Measurements from ENCODE around the gene SH2D3A. TPM values are rescaled to one million over a fixed set of nuclear protein-coding genes. Genes with fewer than 3 reads are reported as not detected.

Gene SH2D3A
- total and polyA plus RNA-seq, 11 donors = 0.08 to 0.56 (median 0.25) TPM; not detected in 6

GRCh38 chr19:6728346-6728745 is 38.9 kb downstream of the SH2D3A start:
- Histone ChIP-seq H3K4me3 (no peak overlapping the region), H3K36me3 (peaks cover 0 to 30% (median 12%) of the 10 kb centered on the region in 9 donors), H3K4me1 (peaks cover 0 to 45% (median 0%) of the 10 kb centered on the region in 12 donors), H3K27me3 (peaks cover 0 to 6% (median 0%) of the 10 kb centered on the region in 9 donors), H3K9me3 (peaks cover 0 to 5% (median 0%) of the 10 kb centered on the region in 12 donors), H3K27ac (peak overlapping the region in 1 of 12 donors; percentile 74)
- WGBS, 4 donors = 25 to 48% (median 34%) methylated on average over 8 of the region's 8 CpGs
- TF ChIP-seq POLR2A (IDR thresholded peaks at IDR 0.05) (no peak), CTCF (IDR thresholded peaks at IDR 0.05) (no peak)
- intact Hi-C loops (cut with DNase I) = no loop called here
- ATAC-seq (peak; percentile 12 to 59 (median 39)), DNase-seq (peak in 1 of 5 donors; percentile 56)

GRCh38 chr19:6725513-6726231 is 41.6 kb downstream of the SH2D3A start:
- TF ChIP-seq POLR2A (IDR thresholded peaks at IDR 0.05) = no peak
- TF ChIP-seq CTCF (IDR thresholded peaks at IDR 0.05) = no peak

GRCh38 chr19:6724631-6725492 is 42.4 kb downstream of the SH2D3A start:
- Histone ChIP-seq H3K4me3 (no peak overlapping the region), H3K27me3 (peaks cover 0 to 8% (median 0%) of the 10 kb centered on the region in 9 donors), H3K36me3 (peaks cover 0 to 5% (median 0%) of the 10 kb centered on the region in 9 donors), H3K27ac (peak overlapping the region in 1 of 12 donors; percentile 17), H3K9me3 (peaks cover 0 to 5% (median 0%) of the 10 kb centered on the region in 12 donors), H3K4me1 (peaks cover 0 to 72% (median 0%) of the 10 kb centered on the region in 12 donors)
- DNase-seq (peak in 1 of 5 donors; percentile 40), ATAC-seq (no peak)
- no peak for TF ChIP-seq CTCF (IDR thresholded peaks at IDR 0.05)
- no peak for TF ChIP-seq POLR2A (IDR thresholded peaks at IDR 0.05)
- intact Hi-C loops (cut with DNase I) = no loop called here
- 69 to 77% (median 71%) methylated on average over 15 of the region's 15 CpGs for WGBS, 4 donors

More at GRCh38 chr19:6725513-6726231, 41.6 kb downstream of the SH2D3A start:
- Histone ChIP-seq H3K4me1 (peaks cover 0 to 66% (median 0%) of the 10 kb centered on the region in 12 donors), H3K4me3 (no peak overlapping the region), H3K9me3 (peaks cover 0 to 5% (median 0%) of the 10 kb centered on the region in 12 donors), H3K36me3 (peaks cover 0 to 9% (median 0%) of the 10 kb centered on the region in 9 donors), H3K27me3 (peaks cover 0 to 6% (median 0%) of the 10 kb centered on the region in 9 donors), H3K27ac (no peak overlapping the region)
- intact Hi-C loops (cut with DNase I) = no loop called here
- DNase-seq (no peak), ATAC-seq (no peak)
- WGBS, 4 donors = 85 to 88% (median 86%) methylated on average over 16 of the region's 16 CpGs
